Mucosa of descending colon (tissue), 3 donors: ENCODE measurements around the gene TFEB. TPM values are rescaled to one million over a fixed set of nuclear protein-coding genes. Genes with fewer than 3 reads are reported as not detected.

Source experiments
- ATAC-seq: fragments of 200-7000 bp; cut with Tn5 transposase; one replicate; pipeline ENCODE4 v1.9.1; 2020; ENCODE audit warnings: mild to moderate bottlenecking, moderate library complexity
- DNase-seq, 3 donors: peaks; one replicate each; pipeline ENCODE4 v3.0.0-alpha.2; 2020
- H3K36me3 ChIP-seq: fragments of 200-600 bp; one replicate; pipeline ENCODE4 v1.8.0; 2021; ENCODE audit warnings: low read depth, mild to moderate bottlenecking
- H3K4me1 ChIP-seq: fragments of 200-600 bp; one replicate; pipeline ENCODE4 v1.8.0; 2021; ENCODE audit warnings: low read depth, mild to moderate bottlenecking
- H3K4me3 ChIP-seq: fragments of 200-600 bp; one replicate; pipeline ENCODE4 v1.8.0; 2021; ENCODE audit warnings: mild to moderate bottlenecking
- H3K9me3 ChIP-seq: fragments of 200-600 bp; one replicate; pipeline ENCODE4 v1.8.0; 2021; ENCODE audit warnings: mild to moderate bottlenecking
- intact Hi-C, 2 donors: fragments of 100-400 bp; cut with DNase I in 1 of 2; cut with micrococcal nuclease in 1 of 2; formaldehyde crosslinking; loops; one replicate each; pipeline versions ENCODE4 v1.11.0 to v1.11.1; 2022; cut with DNase I, micrococcal nuclease
- total RNA-seq, 3 donors: library from RNA; stranded (reverse); fragmentation: NEBNext Ultra II Directional in 2 of 3; extraction: Animal tissue kit (Norgen Biotek cat#: 25700) in 2 of 3; gene quantifications; one replicate each; pipeline versions ENCODE4 v1.2.1 to v1.2.4, GENCODE V29; 2021 to 2023
- TF ChIP-seq, protein P1 (sequence below): fragments of 200-600 bp; IDR thresholded peaks from one replicate; pipeline ENCODE4 v1.8.0; 2022; ENCODE audit warnings: antibody characterized with exemption, mild to moderate bottlenecking
- donor health status: DM: no; HTN: no; CAD: no; lungs with moderate emphysema.
- donor health status: DM: no; HTN: no; CAD: no.
- donor health status: DM: no; HTN: yes; CAD: no.

The TFEB gene
- total RNA-seq, 3 donors from 2014 or later = 35.2 to 44.5 (median 40.2) TPM

- Histone ChIP-seq H3K4me1 (no peaks in the 10 kb centered on the region), H3K9me3 (no peaks in the 10 kb centered on the region), H3K36me3 (no peaks in the 10 kb centered on the region), H3K4me3 (no peak overlapping the region)
- intact Hi-C loops = no loop called here
- no peak for DNase-seq
- ATAC-seq = no peak
- TF ChIP-seq, protein P1, sequence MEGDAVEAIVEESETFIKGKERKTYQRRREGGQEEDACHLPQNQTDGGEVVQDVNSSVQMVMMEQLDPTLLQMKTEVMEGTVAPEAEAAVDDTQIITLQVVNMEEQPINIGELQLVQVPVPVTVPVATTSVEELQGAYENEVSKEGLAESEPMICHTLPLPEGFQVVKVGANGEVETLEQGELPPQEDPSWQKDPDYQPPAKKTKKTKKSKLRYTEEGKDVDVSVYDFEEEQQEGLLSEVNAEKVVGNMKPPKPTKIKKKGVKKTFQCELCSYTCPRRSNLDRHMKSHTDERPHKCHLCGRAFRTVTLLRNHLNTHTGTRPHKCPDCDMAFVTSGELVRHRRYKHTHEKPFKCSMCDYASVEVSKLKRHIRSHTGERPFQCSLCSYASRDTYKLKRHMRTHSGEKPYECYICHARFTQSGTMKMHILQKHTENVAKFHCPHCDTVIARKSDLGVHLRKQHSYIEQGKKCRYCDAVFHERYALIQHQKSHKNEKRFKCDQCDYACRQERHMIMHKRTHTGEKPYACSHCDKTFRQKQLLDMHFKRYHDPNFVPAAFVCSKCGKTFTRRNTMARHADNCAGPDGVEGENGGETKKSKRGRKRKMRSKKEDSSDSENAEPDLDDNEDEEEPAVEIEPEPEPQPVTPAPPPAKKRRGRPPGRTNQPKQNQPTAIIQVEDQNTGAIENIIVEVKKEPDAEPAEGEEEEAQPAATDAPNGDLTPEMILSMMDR = no peak
Measured at GRCh38 chr6:41659935-41660334, 75.5 kb downstream of the TFEB start.

DNA sequence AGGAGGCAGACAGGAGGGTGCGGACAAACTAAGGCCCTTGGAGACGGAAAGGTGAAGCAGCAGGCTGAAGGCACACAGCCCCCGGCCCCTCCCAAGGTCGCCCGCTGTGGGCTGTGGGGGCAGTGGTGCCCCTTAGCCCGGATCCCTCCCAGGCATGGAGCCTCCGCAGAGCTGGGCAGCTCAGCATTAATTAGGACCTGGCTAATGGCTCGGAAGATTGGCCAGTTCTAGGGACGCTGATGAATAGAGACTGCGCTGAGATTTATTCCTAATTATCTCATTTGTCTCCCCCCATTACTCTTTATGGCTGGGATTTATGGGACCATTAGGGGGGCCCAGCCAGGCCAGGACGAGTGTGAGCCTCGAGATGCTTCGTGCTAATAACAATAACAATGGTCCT is 76.8 kb downstream of the TFEB start:
- intact Hi-C loops = no loop called here

GRCh38 chr6:41657131-41658094 is 78.0 kb downstream of the TFEB start:
- DNase-seq (no peak), ATAC-seq (no peak)
- Histone ChIP-seq H3K36me3 (no peaks in the 10 kb centered on the region), H3K4me3 (no peak overlapping the region), H3K4me1 (no peaks in the 10 kb centered on the region), H3K9me3 (no peaks in the 10 kb centered on the region)
- TF ChIP-seq, protein P1 = no peak
- intact Hi-C loops = no loop called here

More for the DNA sequence above, 76.8 kb downstream of the TFEB start:
- Histone ChIP-seq H3K4me1 (no peaks in the 10 kb centered on the region), H3K36me3 (no peaks in the 10 kb centered on the region), H3K9me3 (no peaks in the 10 kb centered on the region), H3K4me3 (no peak overlapping the region)
- DNase-seq = no peak
- TF ChIP-seq, protein P1 = no peak
- no peak for ATAC-seq

DNA sequence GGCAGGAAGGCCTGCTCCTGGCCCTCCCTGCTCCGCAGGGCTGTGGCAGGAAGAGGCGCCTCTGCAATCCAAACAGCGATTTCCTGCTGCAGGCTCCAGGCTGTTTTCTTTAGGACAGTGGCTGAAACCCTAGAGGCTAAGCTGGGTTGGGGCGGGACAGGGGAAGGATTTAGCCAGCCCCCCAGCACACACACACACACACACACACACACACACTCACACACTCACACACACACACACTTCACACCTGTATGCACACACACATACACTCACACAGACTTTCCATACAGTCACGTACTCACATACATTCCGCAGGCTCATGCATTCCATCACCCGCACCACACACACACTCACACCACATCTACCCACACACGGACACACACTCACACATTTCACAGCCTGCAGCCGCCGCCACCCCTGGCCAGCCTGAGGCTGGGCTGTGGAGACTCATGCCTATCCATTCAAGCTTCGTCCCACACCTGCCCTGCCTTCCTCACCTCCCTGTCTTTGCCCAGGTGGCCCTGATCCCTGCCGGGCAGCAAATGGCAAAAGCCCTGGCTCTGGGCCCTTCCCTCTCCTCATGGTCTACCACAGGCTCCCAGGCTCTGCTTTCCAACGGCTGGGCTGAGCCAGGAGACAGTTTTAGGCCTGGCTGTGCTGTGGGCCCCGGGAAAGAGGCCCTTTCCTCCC is 79.3 kb downstream of the TFEB start:
- no peaks in the 10 kb centered on the region for H3K36me3 ChIP-seq
- DNase-seq = no peak
- ATAC-seq = no peak
- H3K4me1 ChIP-seq = no peaks in the 10 kb centered on the region
- no peaks in the 10 kb centered on the region for H3K9me3 ChIP-seq
- TF ChIP-seq, protein P1 = no peak
- H3K4me3 ChIP-seq = no peak overlapping the region
- intact Hi-C loops = no loop called here

DNA sequence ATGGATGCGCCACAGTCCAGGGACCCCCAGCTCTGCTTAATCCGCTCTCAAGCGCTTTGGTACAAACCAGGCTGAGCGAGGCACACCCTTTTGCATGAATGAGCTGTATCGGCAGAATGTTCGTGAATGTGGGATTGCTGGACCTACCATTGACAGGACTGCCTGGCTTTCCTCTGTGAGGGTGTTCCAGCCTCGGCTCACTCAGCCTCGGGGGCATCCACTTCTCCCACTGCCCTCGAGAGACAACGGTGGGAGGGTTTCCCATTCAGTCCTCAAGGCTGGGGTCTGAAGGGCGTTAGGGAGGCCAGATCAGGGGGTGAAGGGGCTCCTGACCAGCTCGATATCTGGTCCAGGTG is 79.8 kb downstream of the TFEB start:
- DNase-seq (no peak), ATAC-seq (no peak)
- intact Hi-C loops = no loop called here
- H3K36me3 ChIP-seq = no peaks in the 10 kb centered on the region
- H3K9me3 ChIP-seq = no peaks in the 10 kb centered on the region
- no peak overlapping the region for H3K4me3 ChIP-seq
- TF ChIP-seq, protein P1 = no peak
- no peaks in the 10 kb centered on the region for H3K4me1 ChIP-seq
